HT1080 (cell line): ENCODE measurements around the gene ROR2. TPM values are rescaled to one million over a fixed set of nuclear protein-coding genes. Genes with fewer than 3 reads are reported as not detected.
"Not testable (repeated sequence)": the region's sequence is repeated elsewhere in the genome, so short reads cannot be mapped to it uniquely, and the experiment has no call there.

Experiments
- DNase-seq: peaks from one replicate; pipeline ENCODE4 v3.0.0-alpha.2; 2015; ENCODE audit warnings: low read depth
- polyA plus RNA-seq, 2 experiments: library from polyadenylated mRNA; depleted of rRNA; stranded (reverse); fragments of >200 nt; gene quantifications; 2 replicates each; pipeline ENCODE4 v1.2.3, GENCODE V29; 2015
- total RNA-seq: library from RNA; depleted of rRNA; stranded (reverse); fragments of >200 nt; shearing (Covaris generic); gene quantifications from 2 replicates; pipeline ENCODE4 v1.2.3, GENCODE V29; 2014; rRNA removed

The ROR2 gene
- 0.03 and 0.29 TPM in 2 replicates for total RNA-seq
- 0.12 and 0.19 TPM in 2 replicates for polyA plus RNA-seq (2015; cell fraction: cytosol; rRNA removed)
- 0.14 TPM in 1 of 2 replicates, not detected in the other for polyA plus RNA-seq (2015; cell fraction: nucleus; rRNA removed)

DNA sequence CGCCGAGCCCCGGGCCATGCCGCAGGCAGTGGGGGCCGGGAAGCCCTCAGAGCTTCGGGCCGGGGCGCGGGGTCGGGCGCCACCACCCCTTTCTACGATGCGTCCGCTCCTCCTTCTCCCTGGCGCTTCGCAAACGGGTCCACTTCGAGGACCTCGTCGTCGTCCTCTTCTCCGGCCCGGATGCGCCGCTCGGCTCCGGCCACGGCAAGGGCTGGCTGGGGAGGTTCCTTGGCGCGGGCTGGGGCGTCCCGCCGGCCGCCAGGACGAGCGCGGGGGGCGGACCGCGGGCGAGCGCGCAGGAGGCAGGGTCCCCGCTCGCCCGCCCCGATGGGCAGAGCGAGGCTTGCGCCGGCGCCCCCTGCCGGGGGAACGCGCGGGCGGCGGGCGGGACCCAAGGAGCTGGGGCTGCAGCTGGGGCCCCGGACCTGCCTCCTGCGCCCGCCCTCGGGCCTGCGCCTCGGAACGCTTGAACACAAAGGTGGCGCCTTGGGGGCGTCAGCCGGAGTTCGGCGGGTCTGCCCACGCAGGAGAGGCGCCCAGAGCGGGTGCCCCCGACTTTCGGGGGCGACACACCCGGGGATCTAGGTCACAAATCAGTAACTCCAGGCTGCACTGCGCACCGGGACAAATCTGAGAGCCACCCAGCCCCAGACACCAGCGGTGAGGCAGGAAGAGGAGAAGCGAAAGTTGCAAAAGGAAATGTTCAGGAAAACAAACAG lies at the start of gene ROR2:
TSS of gene ROR2 (minus strand) at position 283 of the 719 bp plus-strand sequence.
- no peak for DNase-seq

DNA sequence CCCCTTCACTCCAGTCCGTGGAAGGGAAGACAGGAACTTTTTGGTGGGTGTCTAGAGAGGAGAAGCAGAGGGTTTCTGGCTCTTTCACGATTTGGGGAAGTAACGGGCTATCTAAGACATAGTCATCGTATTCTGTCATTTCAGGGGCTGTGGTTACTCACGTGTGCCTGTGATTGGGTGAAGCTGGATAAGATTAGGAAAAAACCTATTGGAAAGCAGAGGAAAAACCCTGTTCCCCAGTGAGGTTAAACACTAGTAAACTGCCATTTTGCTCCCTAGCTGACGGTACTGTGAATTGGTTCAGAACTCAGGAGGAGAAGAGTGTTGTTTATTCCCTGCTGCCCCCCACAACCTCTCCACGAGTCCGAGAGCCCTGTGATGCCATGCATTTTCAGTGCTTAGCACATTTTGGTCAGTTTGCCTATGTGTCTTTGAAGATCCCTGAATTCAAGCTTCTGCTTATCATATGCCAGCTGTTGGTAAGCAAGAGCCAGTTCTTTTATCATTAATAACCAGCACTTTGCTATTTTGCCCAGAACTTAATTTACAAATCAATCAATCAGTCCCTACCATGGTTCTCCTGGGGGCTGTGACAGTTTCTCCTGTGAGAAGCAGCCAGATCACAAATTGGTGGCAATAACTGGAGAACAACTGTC lies 45.1 kb upstream of the ROR2 start:
- no peak for DNase-seq

DNA sequence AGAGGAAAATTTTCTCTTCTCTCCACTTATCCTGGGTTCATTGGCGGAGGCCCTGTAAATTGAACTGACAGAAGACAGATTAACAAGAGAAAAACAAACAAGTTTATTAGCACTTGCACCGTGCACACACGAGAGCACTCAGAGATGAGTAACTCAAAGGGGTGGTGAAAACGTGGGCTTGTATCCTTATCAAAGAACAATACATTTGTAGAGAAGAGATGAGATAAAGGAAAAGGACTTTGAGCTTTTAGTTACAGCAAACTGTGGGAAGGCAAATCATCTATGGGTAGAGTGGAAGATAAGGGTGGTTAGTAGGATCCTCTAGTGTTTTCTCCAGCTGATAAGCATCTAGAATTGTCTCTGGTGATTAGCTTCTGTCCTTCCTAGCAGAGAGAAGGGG lies 44.4 kb upstream of the ROR2 start:
- DNase-seq, result no peak

DNA sequence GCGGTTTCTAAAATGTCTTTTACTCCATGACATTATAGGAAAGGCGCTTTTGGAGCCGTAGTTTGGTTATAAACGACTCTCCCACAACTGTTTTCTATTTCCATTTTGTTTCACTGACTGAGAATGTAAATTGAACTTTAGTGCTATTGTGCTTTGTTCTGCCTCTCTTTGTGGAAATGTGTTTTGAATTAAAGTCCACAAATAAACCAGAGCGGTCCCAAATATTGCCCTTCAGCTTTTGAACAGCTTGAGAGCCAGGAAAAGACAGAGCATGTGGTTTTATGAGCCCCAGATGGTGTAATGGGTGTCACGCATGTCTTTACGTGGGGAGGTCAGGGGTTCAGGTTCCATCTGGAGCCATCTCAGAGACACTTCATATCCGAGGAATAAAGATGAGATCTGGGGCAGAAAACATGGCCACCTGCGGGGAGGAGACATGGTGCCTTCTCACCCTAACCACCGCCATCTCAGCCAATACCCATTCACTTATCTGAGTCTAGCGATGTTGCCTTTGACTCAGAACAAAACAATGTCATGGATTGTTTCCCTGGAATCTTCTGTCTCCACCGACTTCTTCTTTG lies 42.5 kb upstream of the ROR2 start:
- peak; percentile 26 for DNase-seq

DNA sequence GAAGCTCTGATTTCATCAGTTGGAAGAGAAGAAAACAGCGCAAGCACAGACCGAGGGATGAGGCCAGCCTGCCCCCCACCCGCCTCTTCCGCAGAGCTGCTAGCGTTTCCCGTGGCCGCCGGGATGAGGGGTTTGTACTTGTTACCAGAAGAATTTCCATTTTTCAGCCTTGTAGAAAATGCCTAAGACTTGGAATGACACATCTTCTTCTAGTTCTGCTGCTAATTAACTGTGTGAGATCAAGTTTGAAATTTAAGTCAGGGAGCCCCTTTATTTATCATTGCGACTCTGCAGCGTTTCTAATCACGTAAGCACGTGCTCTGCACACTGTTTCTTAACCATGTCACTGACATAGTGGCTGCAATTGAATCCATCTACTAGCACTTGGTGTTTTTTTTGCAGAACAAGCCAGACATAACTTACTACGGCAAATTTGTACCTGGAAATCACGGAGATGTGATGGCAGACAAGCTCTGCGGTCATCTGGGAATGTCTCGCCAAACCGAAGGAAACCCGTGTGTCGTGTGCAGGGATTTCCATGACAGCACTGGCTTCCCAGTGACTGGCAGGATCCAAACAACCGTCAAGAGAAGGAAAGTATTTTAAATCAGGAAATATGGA lies 41.8 kb upstream of the ROR2 start:
- DNase-seq, result no peak

DNA sequence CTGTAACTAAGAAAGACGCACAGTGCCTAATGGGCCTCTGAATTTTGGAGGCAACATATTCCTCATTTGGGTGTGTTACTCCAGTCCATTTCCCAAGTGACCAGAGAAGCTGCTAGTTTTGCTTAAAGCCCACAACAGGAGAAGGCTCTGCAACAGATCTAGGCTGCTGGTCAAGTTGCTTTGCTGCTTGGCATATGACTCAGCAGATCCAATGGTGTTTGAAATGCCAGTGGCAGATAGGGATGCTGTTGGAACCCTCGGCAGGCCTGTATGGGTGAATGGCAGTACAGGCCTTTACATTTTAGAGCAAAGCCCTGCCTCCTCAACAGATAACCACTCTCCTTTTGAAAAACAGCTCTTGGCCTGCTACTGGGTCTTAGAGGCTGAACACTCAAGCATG lies 36.2 kb upstream of the ROR2 start:
- DNase-seq, result no peak

DNA sequence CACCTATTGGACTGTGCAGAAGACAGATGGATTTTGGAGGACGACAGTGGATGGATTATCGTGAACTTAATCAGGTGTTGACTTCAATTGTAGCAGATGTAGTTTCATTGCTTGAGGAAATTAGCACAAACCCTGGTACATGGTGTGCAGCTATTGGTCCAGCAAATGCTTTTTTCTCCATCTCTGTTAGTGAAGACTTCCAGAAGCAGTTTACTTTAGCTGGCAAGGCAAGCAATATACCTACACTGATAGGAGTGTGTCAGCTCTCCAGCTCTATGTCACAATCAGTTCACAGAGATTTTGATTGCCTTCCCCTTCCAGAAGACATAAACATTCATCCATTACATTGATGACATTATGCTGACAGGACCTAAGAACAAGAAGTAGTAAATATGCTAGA lies 35.7 kb upstream of the ROR2 start:
- no peak for DNase-seq

DNA sequence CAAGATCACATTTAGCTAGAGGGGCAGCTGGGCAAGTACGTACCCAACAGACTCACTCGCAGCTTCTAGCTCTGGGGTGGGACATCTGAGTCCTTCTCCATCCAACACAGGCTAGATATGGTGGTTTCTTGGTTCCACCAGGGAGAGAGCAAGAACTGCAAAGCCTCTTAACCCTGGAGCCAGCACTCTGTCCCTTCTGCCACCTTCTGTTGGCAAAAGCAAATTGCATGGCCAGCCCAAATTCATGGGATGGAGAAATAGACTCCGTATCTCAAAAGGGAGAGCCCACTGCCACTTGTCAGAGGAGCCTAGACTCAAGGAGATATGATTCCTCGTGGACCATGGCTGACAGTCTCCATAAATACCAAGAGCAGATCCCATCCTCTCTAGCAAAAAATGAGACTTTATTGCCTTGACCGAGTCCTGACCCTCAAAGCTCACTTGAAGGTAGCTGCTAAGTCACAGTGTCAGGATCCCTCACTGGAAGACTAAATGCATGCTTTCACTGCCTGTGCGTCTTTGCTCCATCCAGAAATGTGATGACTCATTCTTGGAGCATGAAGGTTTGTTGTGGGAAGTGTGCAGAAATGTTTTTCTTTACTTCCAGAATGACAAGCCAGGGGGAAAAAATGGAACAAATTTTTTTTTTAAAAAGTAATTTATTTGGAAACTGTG lies 28.8 kb upstream of the ROR2 start:
- DNase-seq, result peak; percentile 64

DNA sequence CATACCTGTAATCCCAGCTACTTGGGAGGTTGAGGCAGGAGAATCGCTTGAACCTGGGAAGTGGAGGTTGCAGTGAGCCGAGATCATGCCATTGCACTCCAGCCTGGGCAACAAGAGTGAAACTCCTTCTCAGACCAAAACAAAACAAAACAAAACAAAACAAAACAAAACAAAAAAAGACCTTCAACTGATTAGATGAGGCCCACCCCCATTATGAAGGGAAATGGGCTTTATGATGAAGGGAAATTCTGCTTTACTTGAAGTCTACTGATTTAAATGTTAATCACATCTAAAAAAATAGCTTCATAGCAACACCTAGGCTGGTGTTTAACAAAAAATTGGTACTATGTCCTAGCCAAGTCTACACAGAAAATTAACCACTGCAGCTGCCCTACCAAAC lies 25.2 kb upstream of the ROR2 start:
- not testable (repeated sequence) for DNase-seq

DNA sequence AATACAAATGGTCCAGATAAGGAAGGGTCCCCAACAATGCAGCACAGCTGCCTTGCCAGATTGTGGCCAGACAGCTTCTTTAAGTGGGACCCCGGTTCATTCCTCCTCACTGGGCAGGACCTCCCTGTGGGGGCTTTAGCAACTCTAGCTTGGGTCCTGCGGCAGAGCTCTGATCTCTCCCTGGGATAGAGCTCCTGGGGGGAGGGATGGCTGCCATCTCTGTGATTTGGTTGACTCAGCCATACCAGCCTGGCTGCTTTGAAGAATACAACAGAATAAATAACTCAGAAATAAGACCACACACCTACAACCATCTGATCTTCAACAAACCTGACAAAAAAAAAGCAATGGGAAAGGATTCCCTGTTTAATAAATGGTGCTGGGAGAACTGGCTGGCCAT lies 22.7 kb upstream of the ROR2 start:
- no peak for DNase-seq

DNA sequence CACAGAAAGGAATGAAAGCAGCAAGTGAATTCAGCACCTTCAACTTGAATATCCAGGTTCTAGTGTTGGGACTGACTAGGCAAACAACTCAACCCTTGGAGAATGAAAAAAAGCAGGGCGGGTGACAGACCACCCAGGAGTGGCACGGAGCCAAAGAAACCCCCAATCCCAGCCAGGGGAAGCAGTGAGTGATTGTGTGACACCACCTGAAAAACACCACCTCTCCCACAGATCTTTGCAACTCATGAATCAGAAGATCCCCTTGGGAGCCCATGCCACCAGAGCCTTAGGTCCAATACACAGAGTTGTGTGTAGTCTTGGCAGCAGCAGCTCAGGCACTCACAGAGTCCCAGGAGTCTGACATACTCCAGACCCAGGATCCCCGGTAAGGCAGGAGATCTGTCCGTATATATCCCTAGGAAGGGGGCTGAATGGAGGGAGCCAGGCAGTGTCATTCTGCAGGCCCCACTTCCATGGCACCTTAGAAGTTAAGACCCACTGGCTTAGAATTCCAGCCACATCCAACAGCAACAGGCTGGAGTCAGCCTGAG lies 22.1 kb upstream of the ROR2 start:
- DNase-seq, result no peak

DNA sequence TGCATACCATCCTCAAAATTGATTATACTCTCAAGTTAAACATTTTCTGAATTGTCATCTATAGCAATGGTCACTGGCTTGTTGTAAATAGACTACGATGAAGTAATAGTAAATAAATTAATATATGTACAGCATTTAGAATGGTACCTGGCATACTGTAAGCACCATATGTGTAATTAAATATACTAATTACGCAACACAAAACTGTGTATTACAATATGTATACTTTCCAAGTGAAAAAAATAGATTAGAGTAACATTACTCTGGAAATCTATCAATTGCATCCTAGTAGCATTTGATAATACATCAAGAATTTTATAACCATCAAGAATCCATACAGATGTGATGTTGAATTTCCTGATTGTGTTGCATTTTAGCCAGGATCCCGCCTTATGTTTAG lies 17.2 kb upstream of the ROR2 start:
- no peak for DNase-seq

DNA sequence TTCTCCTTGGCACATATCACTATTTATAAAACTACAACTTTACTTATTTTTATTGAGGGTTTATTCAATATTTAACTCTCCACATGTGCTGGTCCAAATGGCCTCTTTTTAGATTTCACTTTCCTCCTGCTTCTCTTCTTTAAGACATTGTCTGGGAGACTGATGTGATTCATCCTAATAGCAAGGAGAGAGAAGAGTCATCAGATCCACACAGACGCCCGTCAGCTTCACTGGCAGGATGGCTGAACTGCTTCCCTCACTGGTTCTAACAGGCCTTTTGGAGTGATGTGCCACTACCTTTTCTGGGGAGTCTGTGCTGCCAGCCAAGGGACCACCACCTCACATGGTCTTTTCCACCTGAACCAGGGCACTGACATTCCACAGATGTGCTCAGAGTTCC lies 16.5 kb upstream of the ROR2 start:
- no peak for DNase-seq

DNA sequence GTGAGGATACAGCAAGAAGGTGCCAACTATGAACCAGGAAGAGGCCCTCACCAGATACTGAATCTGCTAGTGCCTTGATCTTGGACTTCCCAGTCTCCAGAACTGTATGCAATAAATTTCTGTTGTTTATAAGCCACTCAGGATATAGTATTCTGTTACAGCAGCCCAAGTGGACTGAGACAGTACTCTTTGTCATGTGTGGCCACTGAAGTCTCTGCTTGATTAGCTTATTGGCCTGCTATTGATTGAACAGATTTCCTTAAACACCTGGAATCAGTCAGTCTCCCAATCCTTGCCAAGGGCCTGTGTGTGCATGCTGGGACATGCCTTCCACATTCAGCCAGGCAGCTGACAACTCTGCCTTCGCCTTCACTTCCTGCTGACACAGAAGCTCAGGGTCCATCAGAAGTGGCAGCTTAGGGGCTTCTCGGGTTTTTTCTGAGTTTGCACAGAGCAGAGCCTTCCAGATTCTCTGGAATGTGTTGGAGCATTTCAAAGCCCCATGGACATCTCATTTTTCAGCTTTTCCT lies 13.7 kb upstream of the ROR2 start:
- DNase-seq, result no peak

DNA sequence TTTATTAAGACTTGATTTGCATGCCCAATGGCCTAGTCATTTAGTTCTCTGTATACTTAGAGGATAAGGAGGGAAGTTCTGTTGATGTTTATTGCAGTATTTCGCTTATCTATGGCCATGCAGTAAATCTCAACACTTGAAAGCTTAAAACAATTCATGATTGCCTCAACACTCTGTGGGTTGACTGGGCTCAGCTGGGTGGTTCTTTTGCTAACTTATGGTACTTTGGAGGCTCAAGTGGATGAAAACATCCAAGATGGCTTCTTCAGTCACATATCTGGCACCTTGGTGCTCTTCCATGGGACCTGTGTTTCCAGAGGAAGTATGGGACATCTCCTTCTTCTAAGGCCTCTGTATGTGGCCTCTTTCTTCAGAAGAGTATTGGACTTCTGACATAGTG lies 10.3 kb upstream of the ROR2 start:
- no peak for DNase-seq

DNA sequence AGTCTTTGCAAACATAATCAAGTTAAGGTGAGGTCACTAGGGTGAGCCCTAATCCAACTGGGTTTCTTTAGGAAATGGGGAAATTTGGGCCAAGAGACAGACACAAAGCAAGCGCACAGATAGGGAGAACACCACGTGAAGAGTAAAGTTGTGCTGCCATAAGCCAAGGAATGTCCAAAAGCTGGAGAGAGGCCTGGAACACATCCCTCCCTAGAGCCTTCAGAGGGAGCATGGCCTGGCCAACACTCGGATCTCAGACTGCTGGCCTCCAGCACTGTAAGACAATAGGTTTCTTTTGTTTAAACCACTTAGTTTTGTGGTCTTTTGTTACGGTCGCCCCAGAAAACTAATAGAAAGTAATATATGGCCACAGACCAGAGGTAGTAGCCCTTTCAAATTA lies 8.1 kb upstream of the ROR2 start:
- no peak for DNase-seq

DNA sequence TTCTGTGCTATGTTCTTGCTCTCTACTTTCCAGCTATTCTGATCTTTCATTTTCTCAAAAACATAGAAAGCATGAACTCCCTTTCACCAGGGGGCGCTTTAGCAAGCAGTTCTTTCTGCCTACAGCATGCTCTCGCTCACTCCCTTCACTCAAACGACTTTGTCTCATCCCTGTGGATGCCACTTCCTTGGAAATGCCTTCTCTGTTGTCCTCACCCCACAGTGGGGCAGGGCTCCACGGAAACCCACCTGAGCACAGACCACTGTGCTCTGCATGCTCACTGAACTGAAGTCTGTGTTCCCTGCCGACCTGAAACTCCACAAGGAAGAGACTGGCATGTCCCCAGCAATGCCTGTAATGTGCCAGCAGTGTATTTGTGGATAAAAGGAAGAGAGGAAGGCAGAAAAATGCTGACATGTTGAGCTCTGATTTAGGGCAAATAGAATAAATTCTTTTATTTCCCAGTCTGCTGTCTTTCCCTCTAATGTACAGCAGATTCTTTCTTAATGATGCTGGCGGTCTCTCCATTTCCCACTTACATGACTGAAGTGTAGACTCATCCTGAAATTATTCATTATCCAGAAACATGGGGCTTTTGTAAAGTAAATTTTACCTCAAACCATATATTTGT lies 4.9 kb upstream of the ROR2 start:
- DNase-seq, result peak; percentile 44

DNA sequence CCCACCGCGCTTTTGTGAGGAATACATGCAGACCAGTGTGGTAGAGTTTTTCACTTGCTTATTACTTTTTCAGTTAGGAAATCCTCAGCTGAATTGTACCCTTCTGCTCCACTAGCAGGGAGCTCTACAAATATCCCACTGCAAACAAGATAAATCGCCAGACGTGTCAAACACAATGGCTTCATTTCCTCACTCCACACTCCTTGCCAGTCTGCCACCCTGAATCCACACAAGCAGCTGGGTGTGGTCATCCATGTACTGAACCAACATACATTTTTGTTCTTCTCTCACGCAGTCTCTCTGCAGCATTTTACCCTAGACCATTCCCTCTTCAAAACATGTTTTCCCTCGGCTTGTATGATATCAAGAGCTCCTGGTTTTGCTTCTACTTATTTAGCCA lies 3.7 kb upstream of the ROR2 start:
- DNase-seq, result no peak

DNA sequence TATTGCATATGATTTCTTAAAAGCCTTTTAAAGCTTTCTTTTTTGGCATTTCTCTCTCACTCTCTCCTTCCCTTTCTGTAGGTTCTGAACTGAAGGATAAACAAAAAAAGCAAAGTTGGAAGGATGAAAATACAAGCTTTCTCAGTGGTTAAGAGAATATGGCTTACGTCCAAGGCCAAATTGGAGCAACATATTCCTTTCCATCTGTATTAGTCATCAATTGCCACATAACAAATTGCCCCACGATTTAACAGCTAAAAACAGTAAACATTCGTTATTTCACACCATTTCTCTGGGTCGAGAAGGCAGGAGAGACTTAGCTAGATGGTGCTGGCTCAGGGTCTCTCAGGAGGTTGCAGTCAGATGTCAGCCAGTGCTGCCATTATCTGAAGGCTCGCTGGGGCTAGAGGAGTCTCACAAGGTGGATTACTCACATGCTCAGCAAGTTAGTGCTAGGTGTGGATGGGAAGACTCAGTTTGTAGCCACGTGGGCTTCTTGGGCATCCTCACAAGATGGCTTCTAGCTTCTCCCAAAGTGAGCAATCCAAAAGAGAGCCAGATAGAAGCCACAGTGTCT lies 2.0 kb upstream of the ROR2 start:
- DNase-seq, result no peak

DNA sequence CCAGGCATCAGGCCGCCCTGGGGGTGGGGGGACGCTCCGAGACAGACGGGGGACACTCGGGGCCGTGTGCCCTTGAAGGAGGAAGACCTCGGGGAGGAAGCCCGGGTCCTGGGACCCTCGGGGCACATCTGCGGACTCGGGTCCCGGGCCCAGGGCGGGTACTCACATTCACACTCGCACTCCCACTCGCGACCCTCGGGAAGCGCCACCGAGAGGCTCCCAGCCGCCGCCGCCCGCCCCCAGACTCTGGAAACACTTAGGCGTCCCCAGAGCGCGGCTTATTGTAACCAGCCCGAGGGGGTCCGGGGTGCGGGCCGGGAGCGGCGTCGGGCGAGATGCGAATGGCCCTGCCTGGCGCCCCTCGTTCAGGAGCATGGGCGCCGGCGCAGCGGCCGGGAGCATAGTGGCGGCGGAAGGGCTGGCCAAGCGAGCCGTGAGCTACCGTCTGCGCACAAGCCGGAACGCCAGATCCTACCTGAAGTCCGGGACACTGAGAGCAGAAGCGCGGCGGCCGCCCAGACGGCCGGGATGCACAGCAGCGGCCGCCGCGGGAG lies 559 bp downstream of the ROR2 start:
- DNase-seq, result no peak
